Stimulated activated CD4-positive, alpha-beta T cell treated with anti-CD3 and anti-CD28 coated beads, TNF-alpha, amount 100 ng/mL, for 24 hours (primary cell): ENCODE measurements around the gene OARD1.
"Not testable (repeated sequence)": the region's sequence is repeated elsewhere in the genome, so short reads cannot be mapped to it uniquely, and the experiment has no call there.

Experiments used
- DNase-seq, 3 experiments: peaks; one replicate each; pipeline ENCODE4 v3.0.0-alpha.2; 2020; ENCODE audit warnings: low read depth in 3 of 3

The OARD1 gene

GRCh38 chr6:41071923-41072835, at the start of gene OARD1:
TSS of gene OARD1 (minus strand) at chr6:41072356. CDS start at chr6:41071634, 722 bp downstream.
- peak; percentile 99 to 100 (median 100) for DNase-seq

- DNase-seq = no peak
Observed at GRCh38 chr6:41120058-41120457, 47.9 kb upstream of the OARD1 start.

- no peak for DNase-seq
Observed at GRCh38 chr6:41119508-41119907, 47.4 kb upstream of the OARD1 start.

GRCh38 chr6:41115027-41115426, 42.9 kb upstream of the OARD1 start:
- not testable (repeated sequence) for DNase-seq

GRCh38 chr6:41111017-41111416, 38.9 kb upstream of the OARD1 start:
- no peak for DNase-seq

- no peak for DNase-seq
Observed at GRCh38 chr6:41103847-41104246, 31.7 kb upstream of the OARD1 start.

GRCh38 chr6:41100871-41101287, 28.7 kb upstream of the OARD1 start:
- no peak for DNase-seq

GRCh38 chr6:41098366-41098765, 26.2 kb upstream of the OARD1 start:
- DNase-seq = no peak

GRCh38 chr6:41097467-41098090, 25.4 kb upstream of the OARD1 start:
- no peak for DNase-seq

- no peak for DNase-seq
Observed at GRCh38 chr6:41093729-41094128, 21.6 kb upstream of the OARD1 start.

GRCh38 chr6:41092421-41093140, 20.4 kb upstream of the OARD1 start:
- no peak for DNase-seq

GRCh38 chr6:41090841-41091761, 18.9 kb upstream of the OARD1 start:
- DNase-seq = no peak

GRCh38 chr6:41088451-41088850, 16.3 kb upstream of the OARD1 start:
- no peak for DNase-seq

- no peak for DNase-seq
Observed at GRCh38 chr6:41085182-41085581, 13.0 kb upstream of the OARD1 start.

GRCh38 chr6:41083072-41083471, 10.9 kb upstream of the OARD1 start:
- no peak for DNase-seq

GRCh38 chr6:41080621-41081020, 8.5 kb upstream of the OARD1 start:
- no peak for DNase-seq

GRCh38 chr6:41079080-41079479, 6.9 kb upstream of the OARD1 start:
- no peak for DNase-seq

GRCh38 chr6:41078101-41078500, 5.9 kb upstream of the OARD1 start:
- no peak for DNase-seq

GRCh38 chr6:41077536-41077935, 5.4 kb upstream of the OARD1 start:
- DNase-seq = no peak

GRCh38 chr6:41075651-41076626, 3.8 kb upstream of the OARD1 start:
- DNase-seq = no peak
